Muscle of arm (tissue), 12 donors: ENCODE data around the gene TMEM150A. TPM values are rescaled to one million over a fixed set of nuclear protein-coding genes. Genes with fewer than 3 reads are reported as not detected.

Experiments used
- polyA plus RNA-seq, 12 donors: library from polyadenylated mRNA; unstranded; fragments of 120-200 nt; gene quantifications; one replicate each; pipeline ENCODE4 v1.2.1, GENCODE V29; 2013; ENCODE audit not compliant: insufficient read length in 12 of 12

The TMEM150A gene
- polyA plus RNA-seq, 12 donors, result 7.3 to 25.4 (median 8.8) TPM; not detected in 1

Other genes with a start within 250 kb of the TMEM150A start
- 10 to 100 TPM in 11 of 12 donors, not detected in 1; 11.9 to 21.6 (median 14.7) TPM for gene RETSAT, start 248.2 kb downstream of the TMEM150A start, polyA plus RNA-seq
- gene ELMOD3, start 247.9 kb downstream of the TMEM150A start, polyA plus RNA-seq, result 10 to 100 TPM in 11 of 12 donors, not detected in 1; 11.1 to 27.4 (median 14.9) TPM
- gene CAPG, start 192.3 kb downstream of the TMEM150A start, polyA plus RNA-seq, result 10 to 100 TPM in 10 of 12 donors, 1 to 10 TPM in 1, not detected in 1; 8.7 to 80.7 (median 22.0) TPM
- gene SH2D6, start 184.0 kb downstream of the TMEM150A start, polyA plus RNA-seq, result 1 to 10 TPM in 2 of 12 donors, under 1 TPM in 8, not detected in 2; 0.21 to 1.5 (median 0.62) TPM
- gene MAT2A, start 63.5 kb downstream of the TMEM150A start, polyA plus RNA-seq, result 100 to 1,000 TPM in 11 of 12 donors, not detected in 1; 145 to 284 (median 207) TPM
- gene GGCX, start 41.2 kb downstream of the TMEM150A start, polyA plus RNA-seq, result 10 to 100 TPM in 11 of 12 donors, not detected in 1; 10.1 to 26.8 (median 23.1) TPM
- 10 to 100 TPM in 10 of 12 donors, 1 to 10 TPM in 1, not detected in 1; 9.6 to 34.0 (median 13.7) TPM for gene VAMP8, start 25.1 kb downstream of the TMEM150A start, polyA plus RNA-seq
- 10 to 100 TPM in 11 of 12 donors, not detected in 1; 19.4 to 44.4 (median 38.0) TPM for gene VAMP5, start 18.3 kb downstream of the TMEM150A start, polyA plus RNA-seq
- 10 to 100 TPM in 11 of 12 donors, not detected in 1; 50.8 to 72.4 (median 61.3) TPM for gene RNF181, start 7.0 kb downstream of the TMEM150A start, polyA plus RNA-seq
- 1,000 to 10,000 TPM in 1 of 12 donors, 10 to 100 TPM in 11; 41.0 to 2,776 (median 53.5) TPM for gene C2orf68, start 9.4 kb upstream of the TMEM150A start, polyA plus RNA-seq
- 10 to 100 TPM in 11 of 12 donors, not detected in 1; 21.5 to 48.2 (median 42.2) TPM for gene USP39, start 13.5 kb upstream of the TMEM150A start, polyA plus RNA-seq
- under 1 TPM in 7 of 12 donors, not detected in 5; 0.04 to 0.23 (median 0.08) TPM for gene SFTPB, start 65.5 kb upstream of the TMEM150A start, polyA plus RNA-seq
- gene GNLY, start 91.7 kb upstream of the TMEM150A start, polyA plus RNA-seq, result 1 to 10 TPM in 5 of 12 donors, under 1 TPM in 4, not detected in 3; 0.42 to 2.9 (median 1.1) TPM
- gene ATOH8, start 151.3 kb upstream of the TMEM150A start, polyA plus RNA-seq, result 10 to 100 TPM in 11 of 12 donors, not detected in 1; 11.4 to 29.5 (median 14.7) TPM